ENCODE data around the gene CD36. TPM values are rescaled to one million over a fixed set of nuclear protein-coding genes. Genes with fewer than 3 reads are reported as not detected.

The CD36 gene
- total RNA-seq, 1 experiment from 2014 or later, result 0.28 TPM

- H3K4me3 Mint-ChIP-seq, result no peak overlapping the region
Measured at GRCh38 chr7:80644054-80644453, 5.6 kb downstream of the CD36 start.

More at GRCh38 chr7:80644054-80644453, 5.6 kb downstream of the CD36 start:
- no peaks in the 10 kb centered on the region for H3K27me3 ChIP-seq (ENCODE audit: insufficient read depth, low read length)
- no peak overlapping the region for H2BK120ac ChIP-seq (ENCODE audit: low read depth, low read length, poor library complexity, severe bottlenecking)
- no peaks in the 10 kb centered on the region for H3K27me3 Mint-ChIP-seq (ENCODE audit: low read depth)
- no peak overlapping the region for H2AFZ ChIP-seq (ENCODE audit: low read length)
- no peak overlapping the region for H3K4ac ChIP-seq (ENCODE audit: low read depth, low read length)
- H3K18ac ChIP-seq (ENCODE audit: insufficient read length, low read depth, low read length), result no peak overlapping the region
- H3K79me1 ChIP-seq (ENCODE audit: insufficient read depth, low read depth, low read length, poor library complexity, severe bottlenecking), result no peaks in the 10 kb centered on the region
- H3K27ac ChIP-seq (ENCODE audit: insufficient read length, low read depth, low read length), result no peak overlapping the region
- no peaks in the 10 kb centered on the region for H3K36me3 Mint-ChIP-seq (ENCODE audit: insufficient read depth in 1 of 3, low read depth in 3 of 3)
- H3K79me2 ChIP-seq (ENCODE audit: insufficient read depth, low read length), result no peaks in the 10 kb centered on the region
- no peak overlapping the region for H3K27ac Mint-ChIP-seq
- no peak overlapping the region for H2AK5ac ChIP-seq (ENCODE audit: insufficient read length, low read length)
- no peak overlapping the region for H4K5ac ChIP-seq (ENCODE audit: insufficient read length, low read depth, low read length)
- no peak overlapping the region for H3T11ph ChIP-seq (ENCODE audit: low read length)
- no peak overlapping the region for H3K4me2 ChIP-seq (ENCODE audit: insufficient read depth, insufficient read length, low read length)
- no peaks in the 10 kb centered on the region for H3K4me1 ChIP-seq (ENCODE audit: insufficient read depth, low read length)
- no CpG with 5 or more reads among the region's 1 CpG for WGBS (ENCODE audit: extremely low coverage, insufficient read length, low lambda C conversion rate)
- no peak for DNase-seq
- no peak overlapping the region for H3K14ac ChIP-seq (ENCODE audit: insufficient read depth, low read length)
- H3K4me1 Mint-ChIP-seq, result no peaks in the 10 kb centered on the region
- no peak overlapping the region for H2BK5ac ChIP-seq (ENCODE audit: insufficient read length, low read length)
- H3K9me3 Mint-ChIP-seq, result no peaks in the 10 kb centered on the region
- no peak overlapping the region for H3K56ac ChIP-seq (ENCODE audit: insufficient read length, low read depth, low read length)
- no peak overlapping the region for H4K91ac ChIP-seq (ENCODE audit: insufficient read length, low read depth, low read length)
- no peaks in the 10 kb centered on the region for H3K23me2 ChIP-seq (ENCODE audit: insufficient read length, low read depth, low read length, poor library complexity, severe bottlenecking)
- no peak overlapping the region for H3K9ac ChIP-seq (ENCODE audit: extremely low read depth, insufficient read length, low read length)
- no peak overlapping the region for H2BK12ac ChIP-seq (ENCODE audit: insufficient read length, low read depth, low read length)
- H2BK20ac ChIP-seq (ENCODE audit: low read depth, low read length, poor library complexity, severe bottlenecking), result no peak overlapping the region
- no peaks in the 10 kb centered on the region for H4K20me1 ChIP-seq (ENCODE audit: control insufficient read depth, insufficient read depth, insufficient read length)
- H3K9me3 ChIP-seq (ENCODE audit: control insufficient read depth, low read depth, low read length), result no peaks in the 10 kb centered on the region
- no peak overlapping the region for H2BK15ac ChIP-seq (ENCODE audit: low read depth, low read length)
- H3K23ac ChIP-seq (ENCODE audit: insufficient read length, low read depth, low read length), result no peak overlapping the region
- H4K8ac ChIP-seq (replicated peaks; ENCODE audit: insufficient read length, low read depth, low read length), result no peak overlapping the region
- TF ChIP-seq CTCF (conservative IDR thresholded peaks at IDR 0.05), result no peak

All from H9 (cell line).